Mucosa of descending colon (tissue), 3 donors: ENCODE results near the gene SLC1A2. TPM values are rescaled to one million over a fixed set of nuclear protein-coding genes. Genes with fewer than 3 reads are reported as not detected.

ENCODE experiments used
- ATAC-seq: fragments of 200-7000 bp; cut with Tn5 transposase; one replicate; pipeline ENCODE4 v1.9.1; 2020; ENCODE audit warnings: mild to moderate bottlenecking, moderate library complexity
- DNase-seq, 3 donors: peaks; one replicate each; pipeline ENCODE4 v3.0.0-alpha.2; 2020
- H3K36me3 ChIP-seq: fragments of 200-600 bp; one replicate; pipeline ENCODE4 v1.8.0; 2021; ENCODE audit warnings: low read depth, mild to moderate bottlenecking
- H3K4me1 ChIP-seq: fragments of 200-600 bp; one replicate; pipeline ENCODE4 v1.8.0; 2021; ENCODE audit warnings: low read depth, mild to moderate bottlenecking
- H3K4me3 ChIP-seq: fragments of 200-600 bp; one replicate; pipeline ENCODE4 v1.8.0; 2021; ENCODE audit warnings: mild to moderate bottlenecking
- H3K9me3 ChIP-seq: fragments of 200-600 bp; one replicate; pipeline ENCODE4 v1.8.0; 2021; ENCODE audit warnings: mild to moderate bottlenecking
- intact Hi-C, 2 donors: fragments of 100-400 bp; cut with DNase I in 1 of 2; cut with micrococcal nuclease in 1 of 2; formaldehyde crosslinking; loops; one replicate each; pipeline versions ENCODE4 v1.11.0 to v1.11.1; 2022; cut with DNase I, micrococcal nuclease
- total RNA-seq, 3 donors: library from RNA; stranded (reverse); fragmentation: NEBNext Ultra II Directional in 2 of 3; extraction: Animal tissue kit (Norgen Biotek cat#: 25700) in 2 of 3; gene quantifications; one replicate each; pipeline versions ENCODE4 v1.2.1 to v1.2.4, GENCODE V29; 2021 to 2023
- TF ChIP-seq, protein P1 (sequence below): fragments of 200-600 bp; IDR thresholded peaks from one replicate; pipeline ENCODE4 v1.8.0; 2022; ENCODE audit warnings: antibody characterized with exemption, mild to moderate bottlenecking
- donor health status: DM: no; HTN: no; CAD: no; lungs with moderate emphysema.
- donor health status: DM: no; HTN: no; CAD: no.
- donor health status: DM: no; HTN: yes; CAD: no.

Gene SLC1A2
- total RNA-seq, 3 donors from 2014 or later: 0.12 to 1.1 (median 0.32) TPM

DNA sequence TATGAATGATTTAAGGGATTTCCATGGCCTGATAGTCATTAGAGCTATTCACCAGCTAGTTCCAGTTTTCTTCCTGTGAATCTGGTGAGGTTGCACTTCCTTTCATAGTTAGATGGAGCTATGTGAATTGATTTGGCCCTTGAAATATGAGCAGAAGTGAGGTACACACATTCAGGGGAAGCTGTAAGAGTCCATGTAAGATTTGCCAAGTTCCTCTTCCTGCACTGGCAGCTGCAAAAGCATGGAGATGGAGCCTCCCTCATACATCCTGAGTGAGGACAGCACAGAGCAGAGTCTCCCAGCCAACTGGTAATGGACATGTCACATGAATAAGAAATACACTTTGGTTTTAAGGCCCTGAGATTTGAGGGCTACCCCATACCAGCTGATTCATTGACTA, 168.7 kb downstream of the SLC1A2 start:
- intact Hi-C loops: no loop called here
- no peak for ATAC-seq
- no peaks in the 10 kb centered on the region for H3K36me3 ChIP-seq

DNA sequence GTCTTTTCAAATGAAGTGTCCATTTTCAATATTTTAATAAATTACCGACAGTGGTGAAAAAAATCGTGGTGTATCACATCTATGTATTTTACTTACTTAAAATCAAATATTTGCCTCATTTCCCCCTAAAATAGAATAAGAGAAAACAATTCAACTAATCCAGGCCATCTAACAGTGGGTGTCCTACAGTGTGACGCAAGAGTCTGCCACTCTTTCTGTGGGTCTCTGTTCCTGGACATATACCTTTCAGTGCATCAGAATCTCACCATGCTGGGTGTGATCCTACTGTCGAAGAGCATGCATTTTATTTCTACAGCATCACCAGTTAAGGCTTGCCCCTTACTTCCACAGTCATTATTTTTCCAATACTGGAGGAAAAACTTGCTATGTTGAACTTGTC, 169.2 kb downstream of the SLC1A2 start:
- ATAC-seq (no peak), DNase-seq (no peak)
- H3K4me3 ChIP-seq: no peak overlapping the region
- no peaks in the 10 kb centered on the region for H3K36me3 ChIP-seq
- H3K9me3 ChIP-seq: no peaks in the 10 kb centered on the region
- TF ChIP-seq, protein P1, sequence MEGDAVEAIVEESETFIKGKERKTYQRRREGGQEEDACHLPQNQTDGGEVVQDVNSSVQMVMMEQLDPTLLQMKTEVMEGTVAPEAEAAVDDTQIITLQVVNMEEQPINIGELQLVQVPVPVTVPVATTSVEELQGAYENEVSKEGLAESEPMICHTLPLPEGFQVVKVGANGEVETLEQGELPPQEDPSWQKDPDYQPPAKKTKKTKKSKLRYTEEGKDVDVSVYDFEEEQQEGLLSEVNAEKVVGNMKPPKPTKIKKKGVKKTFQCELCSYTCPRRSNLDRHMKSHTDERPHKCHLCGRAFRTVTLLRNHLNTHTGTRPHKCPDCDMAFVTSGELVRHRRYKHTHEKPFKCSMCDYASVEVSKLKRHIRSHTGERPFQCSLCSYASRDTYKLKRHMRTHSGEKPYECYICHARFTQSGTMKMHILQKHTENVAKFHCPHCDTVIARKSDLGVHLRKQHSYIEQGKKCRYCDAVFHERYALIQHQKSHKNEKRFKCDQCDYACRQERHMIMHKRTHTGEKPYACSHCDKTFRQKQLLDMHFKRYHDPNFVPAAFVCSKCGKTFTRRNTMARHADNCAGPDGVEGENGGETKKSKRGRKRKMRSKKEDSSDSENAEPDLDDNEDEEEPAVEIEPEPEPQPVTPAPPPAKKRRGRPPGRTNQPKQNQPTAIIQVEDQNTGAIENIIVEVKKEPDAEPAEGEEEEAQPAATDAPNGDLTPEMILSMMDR: no peak
- intact Hi-C loops: no loop called here
- no peaks in the 10 kb centered on the region for H3K4me1 ChIP-seq

More for the DNA sequence above, 168.7 kb downstream of the SLC1A2 start:
- DNase-seq: no peak
- TF ChIP-seq, protein P1: no peak
- Histone ChIP-seq H3K9me3 (no peaks in the 10 kb centered on the region), H3K4me3 (no peak overlapping the region), H3K4me1 (no peaks in the 10 kb centered on the region)

DNA sequence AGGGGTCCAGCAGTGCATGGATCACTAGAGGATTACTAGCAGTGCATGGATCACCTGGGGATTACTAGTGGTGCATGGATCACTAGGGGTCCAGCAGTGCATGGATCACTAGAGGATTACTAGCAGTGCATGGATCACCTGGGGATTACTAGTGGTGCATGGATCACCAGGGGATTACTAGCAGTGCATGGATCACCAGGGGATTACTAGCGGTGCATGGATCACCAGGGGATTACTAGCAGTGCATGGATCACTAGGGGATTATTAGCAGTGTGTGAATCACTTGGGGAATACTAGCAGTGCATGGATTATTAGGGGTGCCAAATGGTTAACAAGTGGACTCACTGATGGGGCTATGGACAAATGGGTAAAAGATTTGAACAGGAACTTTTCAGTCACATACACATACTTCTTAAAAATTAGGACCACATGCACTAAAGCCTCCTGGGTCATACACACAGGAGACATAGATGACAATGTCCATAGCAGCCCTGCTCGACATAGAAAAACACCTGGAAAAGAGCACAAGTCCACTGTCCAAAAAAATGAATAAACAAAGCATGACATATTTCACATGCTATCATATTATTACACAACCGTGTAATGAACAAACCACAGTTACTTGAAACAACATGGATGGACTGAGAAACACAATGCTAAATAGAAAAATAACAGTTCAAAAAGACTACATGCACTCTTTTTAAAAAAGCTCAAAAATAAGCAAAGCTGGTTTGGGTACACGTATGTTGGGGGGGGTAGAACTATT, 170.6 kb downstream of the SLC1A2 start:
- DNase-seq (no peak), ATAC-seq (no peak)
- intact Hi-C loops: no loop called here
- H3K4me1 ChIP-seq: no peaks in the 10 kb centered on the region
- H3K9me3 ChIP-seq: no peaks in the 10 kb centered on the region
- no peaks in the 10 kb centered on the region for H3K36me3 ChIP-seq
- H3K4me3 ChIP-seq: no peak overlapping the region
- TF ChIP-seq, protein P1: no peak

DNA sequence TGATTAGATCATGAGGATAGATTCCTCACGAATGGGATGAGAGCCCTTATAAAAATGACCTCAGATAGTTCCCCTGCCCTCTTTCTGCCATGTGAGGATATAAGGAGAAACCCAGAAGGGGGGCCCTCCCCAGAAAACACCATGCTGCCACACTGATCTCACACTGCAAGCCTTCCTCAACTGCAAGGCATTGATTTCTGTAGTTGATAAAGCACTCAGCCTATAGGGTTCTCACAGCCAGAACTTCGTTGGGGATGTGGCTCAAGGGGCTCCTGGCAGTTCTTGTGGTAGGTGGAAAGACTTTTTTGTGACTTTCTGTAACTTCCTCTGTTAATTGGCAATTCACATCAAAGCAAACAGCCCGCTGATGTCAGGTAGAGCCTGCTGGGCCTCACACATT, 171.5 kb downstream of the SLC1A2 start:
- TF ChIP-seq, protein P1: no peak
- ATAC-seq (peak; percentile 59), DNase-seq (no peak)
- H3K4me1 ChIP-seq: no peaks in the 10 kb centered on the region
- H3K4me3 ChIP-seq: no peak overlapping the region
- intact Hi-C loops: no loop called here
- no peaks in the 10 kb centered on the region for H3K36me3 ChIP-seq
- no peaks in the 10 kb centered on the region for H3K9me3 ChIP-seq

DNA sequence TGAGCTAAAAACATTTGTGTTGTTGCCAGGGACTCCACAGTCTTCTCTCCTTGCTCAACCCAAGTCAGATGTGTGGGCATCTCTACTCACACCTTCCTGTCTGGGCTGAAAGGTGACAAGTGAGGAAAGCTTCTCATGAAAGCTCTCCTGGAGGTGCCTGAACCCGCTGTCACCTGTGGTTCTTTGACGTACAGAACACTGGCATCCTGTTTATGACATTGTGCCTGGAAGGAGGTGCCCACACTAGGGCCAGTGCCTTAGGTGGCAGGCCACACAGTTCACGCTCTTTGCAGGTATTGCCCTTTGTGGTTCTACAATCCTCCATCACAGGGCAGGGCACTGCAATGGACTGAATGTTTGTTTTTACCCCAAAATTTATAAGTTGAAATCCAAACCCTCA, 171.9 kb downstream of the SLC1A2 start:
- Histone ChIP-seq H3K4me1 (no peaks in the 10 kb centered on the region), H3K36me3 (no peaks in the 10 kb centered on the region), H3K4me3 (no peak overlapping the region), H3K9me3 (no peaks in the 10 kb centered on the region)
- ATAC-seq (peak; percentile 79), DNase-seq (peak in 2 of 3 donors; percentile 12 to 56)
- TF ChIP-seq, protein P1: no peak
- intact Hi-C loops: no loop called here
